DND-41 (cell line): ENCODE data around the gene NUP133.
A peak's percentile ranks its signal among the peaks of the same experiment; 100 is the strongest.
"Not testable (repeated sequence)": the region's sequence is repeated elsewhere in the genome, so short reads cannot be mapped to it uniquely, and the experiment has no call there.

Experiments
- ATAC-seq: fragments of 200-7000 bp; cut with Tn5 transposase; 3 replicates; pipeline ENCODE4 v1.9.1; 2021; ENCODE audit warnings: low read depth; ENCODE audit not compliant: insufficient read depth
- DNase-seq: peaks from one replicate; pipeline ENCODE4 v3.0.0-alpha.2; 2020
- H2AFZ ChIP-seq: 2 replicates; pipeline ENCODE4 v1.6.0; 2012; ENCODE audit warnings: low read depth, low read length
- H3K27ac ChIP-seq: 2 replicates; pipeline ENCODE4 v1.5.1; 2012; ENCODE audit warnings: low read length, inconsistent platforms
- H3K27me3 ChIP-seq: fragments of 200-600 bp; sonication (generic); 2 replicates; pipeline ENCODE4 v1.6.0; 2012; ENCODE audit warnings: low read length, mild to moderate bottlenecking, inconsistent platforms; ENCODE audit not compliant: insufficient read depth, poor library complexity
- H3K36me3 ChIP-seq: 2 replicates; pipeline ENCODE4 v1.5.1; 2012; ENCODE audit warnings: low read length, inconsistent platforms; ENCODE audit not compliant: insufficient read depth
- H3K4me1 ChIP-seq: 2 replicates; pipeline ENCODE4 v1.5.1; 2012; ENCODE audit warnings: mild to moderate bottlenecking, low read length; ENCODE audit not compliant: insufficient read depth
- H3K4me2 ChIP-seq: 2 replicates; pipeline ENCODE4 v1.6.0; 2012; ENCODE audit warnings: mild to moderate bottlenecking, moderate library complexity, low read length, inconsistent platforms; ENCODE audit not compliant: insufficient read depth
- H3K4me3 ChIP-seq, 2 experiments: fragments of 200-600 bp in 1 of 2; shearing (Covaris generic) in 1 of 2; 2 replicates each; pipeline ENCODE4 v1.5.1; 2012 to 2016; ENCODE audit warnings: inconsistent platforms in 2 of 2, low read length in 2 of 2, mild to moderate bottlenecking in 2 of 2, low read depth in 1 of 2, moderate library complexity in 1 of 2
- H3K79me2 ChIP-seq: 2 replicates; pipeline ENCODE4 v1.6.0; 2012; ENCODE audit warnings: low read length, inconsistent platforms; ENCODE audit not compliant: insufficient read depth
- H3K9ac ChIP-seq: 2 replicates; pipeline ENCODE4 v1.6.0; 2012; ENCODE audit warnings: low read depth, mild to moderate bottlenecking, inconsistent platforms, low read length, moderate library complexity
- H3K9me3 ChIP-seq: 2 replicates; pipeline ENCODE4 v1.5.1; 2012; ENCODE audit warnings: low read length, moderate library complexity, mild to moderate bottlenecking, inconsistent platforms; ENCODE audit not compliant: insufficient read depth, severe bottlenecking
- H4K20me1 ChIP-seq: 2 replicates; pipeline ENCODE4 v1.6.0; 2012; ENCODE audit warnings: low read length; ENCODE audit not compliant: insufficient read depth
- EZH2 ChIP-seq: IDR thresholded peaks from 3 replicates; pipeline ENCODE4 v1.6.1; 2012; ENCODE audit warnings: borderline replicate concordance, low read depth, mild to moderate bottlenecking, moderate library complexity, low read length, inconsistent platforms; ENCODE audit not compliant: severe bottlenecking
- TF ChIP-seq, protein P1 (sequence below): IDR thresholded peaks from 2 replicates; pipeline ENCODE4 v1.5.1; 2012; ENCODE audit warnings: borderline replicate concordance, low read length, moderate library complexity, mild to moderate bottlenecking; ENCODE audit not compliant: poor library complexity, severe bottlenecking; ENCODE audit errors: extremely low read depth

NUP133 gene

DNA sequence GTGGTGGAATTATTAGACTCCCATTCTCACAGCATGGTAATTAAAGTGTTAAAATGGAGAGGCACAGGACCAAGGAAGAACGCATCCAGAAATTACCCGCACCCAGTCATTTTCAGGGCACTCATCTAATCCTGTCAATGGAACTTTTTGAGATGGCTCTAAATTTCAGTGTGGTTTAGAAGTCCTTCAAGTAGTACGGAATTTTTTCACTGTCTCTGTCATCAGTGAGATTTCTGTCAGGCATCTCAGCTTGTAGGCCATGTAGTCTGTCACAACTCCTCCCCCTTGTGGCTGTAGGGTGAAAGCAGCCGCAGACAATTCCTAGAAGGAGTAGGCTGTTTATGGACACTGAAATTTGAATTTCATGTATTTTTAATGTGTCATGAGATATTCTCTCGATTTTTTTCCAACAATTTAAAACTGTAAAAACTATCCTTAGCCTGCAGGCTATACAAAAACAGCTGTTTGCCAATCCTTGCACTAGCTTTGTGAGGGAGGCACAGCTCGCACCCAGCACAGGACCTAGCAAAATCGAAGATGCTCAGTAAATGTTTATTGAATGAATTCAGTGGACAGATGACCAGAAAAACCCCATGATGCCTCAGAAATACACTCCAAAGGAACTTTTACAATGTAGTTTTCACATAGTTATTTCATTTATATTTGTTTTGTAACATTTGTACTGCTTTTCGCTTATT, 6.6 kb upstream of the NUP133 start:
- Histone ChIP-seq H3K36me3 (peaks cover 8% of the 10 kb centered on the region; the same call in 1 of the 2 replicates), H3K79me2 (no peaks in the 10 kb centered on the region), H2AFZ (no peak overlapping the region), H3K4me1 (no peaks in the 10 kb centered on the region), H3K9ac (no peak overlapping the region), H3K4me3 (no peak overlapping the region), H3K27ac (no peak overlapping the region), H3K27me3 (no peaks in the 10 kb centered on the region), H3K4me2 (no peak overlapping the region), H3K9me3 (no peaks in the 10 kb centered on the region), H4K20me1 (no peaks in the 10 kb centered on the region)
- peak; percentile 68 for DNase-seq
- TF ChIP-seq, protein P1, sequence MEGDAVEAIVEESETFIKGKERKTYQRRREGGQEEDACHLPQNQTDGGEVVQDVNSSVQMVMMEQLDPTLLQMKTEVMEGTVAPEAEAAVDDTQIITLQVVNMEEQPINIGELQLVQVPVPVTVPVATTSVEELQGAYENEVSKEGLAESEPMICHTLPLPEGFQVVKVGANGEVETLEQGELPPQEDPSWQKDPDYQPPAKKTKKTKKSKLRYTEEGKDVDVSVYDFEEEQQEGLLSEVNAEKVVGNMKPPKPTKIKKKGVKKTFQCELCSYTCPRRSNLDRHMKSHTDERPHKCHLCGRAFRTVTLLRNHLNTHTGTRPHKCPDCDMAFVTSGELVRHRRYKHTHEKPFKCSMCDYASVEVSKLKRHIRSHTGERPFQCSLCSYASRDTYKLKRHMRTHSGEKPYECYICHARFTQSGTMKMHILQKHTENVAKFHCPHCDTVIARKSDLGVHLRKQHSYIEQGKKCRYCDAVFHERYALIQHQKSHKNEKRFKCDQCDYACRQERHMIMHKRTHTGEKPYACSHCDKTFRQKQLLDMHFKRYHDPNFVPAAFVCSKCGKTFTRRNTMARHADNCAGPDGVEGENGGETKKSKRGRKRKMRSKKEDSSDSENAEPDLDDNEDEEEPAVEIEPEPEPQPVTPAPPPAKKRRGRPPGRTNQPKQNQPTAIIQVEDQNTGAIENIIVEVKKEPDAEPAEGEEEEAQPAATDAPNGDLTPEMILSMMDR, result peak; percentile 93
- no peak for TF ChIP-seq EZH2
- peak; percentile 99 for ATAC-seq

DNA sequence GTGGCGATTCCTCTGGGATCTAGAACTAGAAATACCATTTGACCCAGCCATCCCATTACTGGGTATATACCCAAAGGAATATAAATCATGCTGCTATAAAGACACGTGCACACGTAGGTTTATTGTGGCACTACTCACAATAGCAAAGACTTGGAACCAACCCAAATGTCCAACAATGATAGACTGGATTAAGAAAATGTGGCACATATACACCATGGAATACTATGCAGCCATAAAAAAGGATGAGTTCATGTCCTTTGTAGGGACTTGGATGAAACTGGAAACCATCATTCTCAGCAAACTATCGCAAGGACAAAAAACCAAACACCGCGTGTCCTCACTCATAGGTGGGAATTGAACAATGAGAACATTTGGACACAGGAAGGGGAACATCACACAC, 3.5 kb upstream of the NUP133 start:
- ATAC-seq, H3K36me3 ChIP-seq, H3K9ac ChIP-seq, DNase-seq, H4K20me1 ChIP-seq, H3K4me2 ChIP-seq, H3K27ac ChIP-seq, H2AFZ ChIP-seq, H3K4me3 ChIP-seq, H3K27me3 ChIP-seq, H3K9me3 ChIP-seq: not testable (repeated sequence)
- Histone ChIP-seq H3K4me1 (peaks cover 23% of the 10 kb centered on the region), H3K79me2 (peaks cover 15% of the 10 kb centered on the region)

DNA sequence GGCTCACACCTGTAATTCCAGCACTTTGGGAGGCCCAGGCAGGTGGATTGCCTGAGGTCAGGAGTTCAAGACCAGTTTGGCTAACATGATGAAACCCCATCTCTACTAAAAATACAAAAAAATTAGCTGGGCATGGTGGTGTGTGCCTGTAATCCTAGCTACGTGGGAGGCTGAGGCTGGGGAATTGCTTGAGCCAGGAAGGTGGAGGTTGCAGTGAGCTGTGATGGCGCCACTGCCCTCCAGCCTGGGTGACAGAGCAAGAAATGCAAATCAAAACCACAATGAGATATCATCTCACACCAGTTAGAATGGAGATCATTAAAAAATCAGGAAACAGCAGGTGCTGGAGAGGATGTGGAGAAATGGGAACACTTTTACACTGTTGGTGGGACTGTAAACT, 3.1 kb upstream of the NUP133 start:
- Histone ChIP-seq H3K79me2 (peaks cover 20% of the 10 kb centered on the region), H3K4me1 (peaks cover 27% of the 10 kb centered on the region)
- not testable (repeated sequence) for H3K27me3 ChIP-seq, H3K36me3 ChIP-seq, H3K4me3 ChIP-seq, DNase-seq, ATAC-seq, H4K20me1 ChIP-seq, H3K27ac ChIP-seq, H3K9ac ChIP-seq, H3K4me2 ChIP-seq, H2AFZ ChIP-seq, H3K9me3 ChIP-seq

GRCh38 chr1:229509576-229509975, 1.4 kb upstream of the NUP133 start:
- H4K20me1 ChIP-seq, result no peaks in the 10 kb centered on the region
- no peak for ATAC-seq
- TF ChIP-seq, protein P1, result no peak
- TF ChIP-seq EZH2, result no peak
- no peak overlapping the region for H3K27ac ChIP-seq
- H3K9me3 ChIP-seq, result no peaks in the 10 kb centered on the region
- peaks cover 33% of the 10 kb centered on the region for H3K79me2 ChIP-seq
- no peak for DNase-seq
- no peak overlapping the region for H3K4me2 ChIP-seq
- no peak overlapping the region for H3K4me3 ChIP-seq
- H3K27me3 ChIP-seq, result no peaks in the 10 kb centered on the region
- peaks cover 32% of the 10 kb centered on the region for H3K4me1 ChIP-seq
- H3K9ac ChIP-seq, result no peak overlapping the region
- H3K36me3 ChIP-seq, result peaks cover 8% of the 10 kb centered on the region
- peak overlapping the region; percentile 91 for H2AFZ ChIP-seq
